Stimulated activated CD8-positive, alpha-beta memory T cell treated with anti-CD3 and anti-CD28 coated beads, Interleukin-7, amount 100 ng/mL, for 48 hours (primary cell): ENCODE results near the gene CRAT.

Experiments
- DNase-seq, 2 donors: peaks; one replicate each; pipeline ENCODE4 v3.0.0-alpha.2; 2020; ENCODE audit warnings: low read depth in 1 of 2; ENCODE audit errors: extremely low read depth in 1 of 2

The CRAT gene

DNA sequence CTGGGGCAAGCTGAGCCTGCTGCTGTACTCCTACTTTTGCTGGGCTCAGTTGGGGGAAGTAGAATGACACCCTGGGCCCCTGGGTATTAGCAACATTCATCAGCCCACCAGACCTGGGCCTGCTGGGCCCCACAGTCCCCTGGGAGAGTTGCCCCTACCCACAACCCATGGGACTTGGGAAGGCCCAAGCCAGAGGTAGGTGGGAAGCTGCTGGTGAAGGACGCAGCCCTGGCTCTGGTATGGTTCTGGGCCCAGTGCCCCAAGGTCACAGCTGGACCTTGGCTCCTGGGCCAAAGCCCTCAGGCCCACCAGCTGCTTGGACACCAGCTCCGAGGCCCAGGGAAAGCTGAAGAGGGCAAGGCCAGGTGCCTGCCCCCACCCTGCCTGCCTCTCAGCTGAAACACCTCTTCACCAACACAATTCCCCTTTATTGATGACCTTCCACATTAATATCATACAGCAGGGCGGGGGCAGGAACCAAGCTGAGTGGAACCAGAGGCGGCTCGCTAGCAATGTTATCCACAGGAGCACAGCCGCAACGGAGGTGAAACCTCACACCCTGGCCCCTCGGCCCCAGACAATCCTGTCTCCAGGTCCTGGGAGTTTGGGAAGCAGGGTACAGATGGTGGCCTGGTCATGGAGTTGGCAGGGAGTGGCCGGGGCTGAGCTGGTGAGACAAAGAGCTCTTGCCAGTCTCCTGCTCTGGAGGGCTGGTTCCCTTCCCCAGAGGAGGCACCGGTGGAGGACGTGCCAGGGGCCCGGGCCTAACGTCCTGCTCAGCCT lies 16.0 kb downstream of the CRAT start:
- no peak for DNase-seq

- DNase-seq: no peak
Measured at GRCh38 chr9:129093602-129094386, 16.8 kb downstream of the CRAT start.

DNA sequence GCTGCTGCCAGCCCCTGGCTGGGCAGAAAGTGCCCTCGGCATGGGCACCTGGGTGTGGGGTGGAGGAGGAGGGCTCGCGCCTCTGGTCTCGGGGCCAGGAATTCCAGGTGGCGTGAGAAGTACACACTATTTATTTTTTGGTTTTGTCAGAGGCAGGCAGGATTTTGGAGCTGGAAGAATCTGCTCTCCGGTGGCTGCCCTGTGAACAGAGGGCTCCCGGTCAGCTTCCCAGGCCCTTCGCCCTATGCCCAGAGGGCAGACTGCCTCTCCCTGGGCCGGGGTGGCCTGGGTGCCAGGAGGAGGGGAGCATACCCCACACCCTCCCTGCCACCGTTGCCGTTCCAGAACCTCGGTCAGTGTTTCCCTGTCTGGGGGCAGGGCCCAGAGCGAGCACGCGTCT lies 21.3 kb downstream of the CRAT start:
- no peak for DNase-seq

- DNase-seq: no peak
Measured at GRCh38 chr9:129084087-129084486, 26.5 kb downstream of the CRAT start.

DNA sequence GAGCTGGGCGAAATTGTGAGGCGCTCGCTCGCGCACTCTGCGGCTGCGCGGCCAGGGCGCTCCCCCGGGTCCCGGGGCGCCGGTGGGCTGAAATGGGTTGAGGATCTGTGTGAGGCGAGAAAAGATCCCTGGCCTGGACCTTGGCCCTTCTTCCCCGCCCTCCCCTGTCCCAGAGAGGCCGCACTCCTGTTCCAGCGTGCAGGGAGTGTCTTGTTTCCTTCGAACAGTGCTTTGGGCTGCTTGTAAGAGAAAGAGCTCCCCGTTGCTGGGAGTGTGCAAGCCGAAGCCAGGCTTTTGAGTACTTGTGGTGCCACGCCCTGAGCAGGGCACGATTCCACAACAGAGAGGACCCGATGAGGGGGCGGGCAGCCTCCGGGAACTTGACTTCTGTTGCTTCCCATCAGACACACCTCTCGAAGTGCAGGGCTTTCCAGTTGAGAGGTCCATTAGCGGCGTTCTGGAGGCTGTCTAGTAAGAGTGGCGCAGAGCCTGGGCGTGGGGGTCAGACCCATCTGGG lies 29.1 kb downstream of the CRAT start:
- DNase-seq: no peak

- DNase-seq: peak; percentile 98
Measured at GRCh38 chr9:129080601-129081387, 29.8 kb downstream of the CRAT start, which contains the start of gene DOLPP1. Gene DOLPP1 (plus strand): TSS chr9:129081111. CDS start chr9:129081132, 21 bp downstream.

GRCh38 chr9:129080298-129080600 lies 30.3 kb downstream of the CRAT start:
- no peak for DNase-seq

DNA sequence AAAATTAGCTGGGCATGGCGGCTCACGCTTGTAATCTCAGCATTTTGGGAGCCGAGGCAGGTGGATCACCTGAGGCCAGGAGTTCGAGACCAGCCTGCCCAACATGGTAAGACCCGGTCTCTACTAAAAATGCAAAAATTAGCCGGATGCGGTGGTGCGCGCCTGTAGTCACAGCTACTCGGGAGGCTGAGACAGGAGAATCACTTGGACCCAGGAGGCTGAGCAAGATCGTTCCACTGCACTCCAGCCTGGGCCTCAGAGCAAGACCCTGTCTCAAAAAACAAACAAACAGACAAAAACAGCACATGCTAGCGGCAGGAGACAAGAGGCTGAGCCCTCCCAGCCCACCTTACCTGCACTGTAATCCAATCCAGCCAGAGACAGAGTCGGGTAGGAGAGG lies 30.8 kb downstream of the CRAT start:
- no peak for DNase-seq

DNA sequence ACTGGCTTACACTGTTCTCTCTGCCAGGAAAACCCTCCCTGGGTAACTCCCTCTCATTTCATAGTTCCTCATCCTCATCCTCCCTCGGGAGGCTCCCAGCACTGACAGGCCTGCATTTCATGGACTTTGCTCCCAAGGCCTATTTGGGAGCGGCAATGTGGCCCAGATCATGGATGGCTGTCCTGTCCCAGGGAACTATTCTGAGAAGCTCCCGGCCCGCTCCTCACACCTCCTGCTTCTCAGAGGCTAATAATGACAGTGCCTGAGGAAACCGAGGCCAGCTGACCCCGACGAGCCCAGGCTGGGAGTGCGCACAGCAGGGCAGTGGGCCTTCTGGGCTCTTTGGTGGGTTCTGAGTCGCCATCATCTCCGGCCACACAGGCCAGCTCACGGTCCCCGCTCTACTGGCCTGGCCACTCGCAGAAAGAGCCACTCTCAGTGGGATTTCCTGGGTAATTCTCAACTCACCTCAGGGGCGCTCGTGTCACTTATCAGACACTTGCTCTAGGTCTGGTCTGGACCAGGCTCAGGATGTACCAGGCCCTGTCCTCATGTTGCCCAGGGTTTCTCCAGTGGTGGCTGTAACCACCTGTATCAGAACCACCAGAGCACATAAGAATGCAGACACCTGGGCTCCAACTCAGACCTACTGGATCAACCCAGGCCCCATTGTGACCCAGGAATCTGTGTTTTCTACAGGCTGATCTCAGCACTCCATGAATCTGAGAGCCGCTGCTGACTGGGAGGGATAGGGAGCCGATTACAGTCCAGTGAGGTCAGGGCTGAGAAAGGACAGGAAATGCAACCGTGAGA lies 31.7 kb downstream of the CRAT start:
- DNase-seq: no peak

GRCh38 chr9:129077236-129077635 lies 33.4 kb downstream of the CRAT start:
- no peak for DNase-seq

GRCh38 chr9:129076640-129077037 lies 34.0 kb downstream of the CRAT start:
- no peak for DNase-seq

DNA sequence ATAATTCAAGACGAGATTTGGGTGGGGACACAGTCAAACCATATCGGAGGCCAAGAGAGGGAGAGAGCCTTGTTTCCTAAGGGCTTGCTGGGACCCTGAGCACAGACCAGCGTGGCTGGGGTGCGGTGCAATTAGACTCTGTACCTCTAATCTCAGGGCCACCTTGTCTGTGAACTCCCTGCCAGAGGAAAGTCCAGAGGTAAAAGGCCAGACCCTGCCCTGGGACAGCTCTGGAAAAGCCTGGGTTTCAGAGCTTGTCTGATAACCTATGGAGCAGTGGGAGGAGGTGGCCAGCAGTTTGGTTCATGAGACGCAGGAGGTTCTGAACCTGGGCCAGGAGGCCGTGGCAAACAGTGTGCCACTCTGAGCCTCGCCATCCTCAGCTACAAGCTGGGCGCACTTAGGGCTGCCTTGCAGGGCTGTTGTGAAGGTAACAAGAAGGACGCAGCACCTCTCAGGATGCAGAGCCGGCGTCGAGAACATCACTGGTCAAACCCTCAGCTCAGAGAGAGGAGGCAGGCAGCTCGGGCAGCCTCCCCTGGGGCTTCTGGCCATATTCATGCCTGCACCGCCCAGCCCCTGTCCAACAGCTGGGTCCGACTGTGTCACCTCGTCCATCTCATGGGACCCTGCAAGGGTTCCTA lies 34.5 kb downstream of the CRAT start:
- no peak for DNase-seq

GRCh38 chr9:129074106-129074505 lies 36.5 kb downstream of the CRAT start:
- no peak for DNase-seq

GRCh38 chr9:129073404-129073803 lies 37.2 kb downstream of the CRAT start:
- DNase-seq: no peak

GRCh38 chr9:129072171-129072570 lies 38.4 kb downstream of the CRAT start:
- DNase-seq: no peak

- no peak for DNase-seq
Measured at GRCh38 chr9:129071526-129072126, 39.0 kb downstream of the CRAT start.

DNA sequence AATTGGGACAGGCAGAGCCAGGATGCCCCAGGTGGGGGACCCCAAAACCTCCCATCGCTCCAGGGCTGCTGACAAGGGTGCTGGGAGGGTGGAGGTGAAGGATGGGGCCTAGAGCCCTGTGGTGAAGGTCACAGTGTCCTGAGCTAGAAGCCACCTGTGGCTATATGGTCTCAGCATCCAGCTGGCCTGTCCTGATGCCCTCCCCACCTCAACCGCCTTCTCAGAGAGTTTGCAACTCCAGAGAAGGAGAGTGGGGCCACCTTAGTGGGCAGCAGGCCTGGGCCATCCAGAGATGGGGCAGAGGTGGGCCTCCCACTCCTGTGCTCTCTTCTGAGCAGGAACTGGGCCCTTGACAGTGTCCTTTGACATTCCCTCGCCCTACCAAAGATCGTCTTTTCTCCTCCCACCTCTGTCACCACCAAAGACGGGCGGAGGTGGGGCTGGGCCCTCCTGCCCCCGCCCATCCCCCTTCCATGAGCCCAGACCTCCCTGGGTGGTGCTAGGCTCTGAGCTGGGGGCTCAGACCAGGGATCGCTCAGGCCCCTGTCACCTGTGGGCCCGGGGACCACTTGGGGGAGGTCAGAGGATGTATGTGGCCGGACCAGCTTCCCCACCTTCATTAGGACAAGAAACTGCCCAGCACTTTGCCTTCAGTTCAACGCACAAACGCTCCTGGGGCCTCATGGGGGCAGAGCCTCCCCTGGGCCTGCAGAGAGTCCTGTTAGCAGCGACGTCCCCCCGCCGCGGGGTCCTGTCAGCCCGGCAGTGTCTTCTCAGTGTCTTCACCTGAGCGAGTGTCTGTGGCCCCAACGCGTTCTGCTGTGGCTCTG lies 39.7 kb downstream of the CRAT start:
- no peak for DNase-seq

DNA sequence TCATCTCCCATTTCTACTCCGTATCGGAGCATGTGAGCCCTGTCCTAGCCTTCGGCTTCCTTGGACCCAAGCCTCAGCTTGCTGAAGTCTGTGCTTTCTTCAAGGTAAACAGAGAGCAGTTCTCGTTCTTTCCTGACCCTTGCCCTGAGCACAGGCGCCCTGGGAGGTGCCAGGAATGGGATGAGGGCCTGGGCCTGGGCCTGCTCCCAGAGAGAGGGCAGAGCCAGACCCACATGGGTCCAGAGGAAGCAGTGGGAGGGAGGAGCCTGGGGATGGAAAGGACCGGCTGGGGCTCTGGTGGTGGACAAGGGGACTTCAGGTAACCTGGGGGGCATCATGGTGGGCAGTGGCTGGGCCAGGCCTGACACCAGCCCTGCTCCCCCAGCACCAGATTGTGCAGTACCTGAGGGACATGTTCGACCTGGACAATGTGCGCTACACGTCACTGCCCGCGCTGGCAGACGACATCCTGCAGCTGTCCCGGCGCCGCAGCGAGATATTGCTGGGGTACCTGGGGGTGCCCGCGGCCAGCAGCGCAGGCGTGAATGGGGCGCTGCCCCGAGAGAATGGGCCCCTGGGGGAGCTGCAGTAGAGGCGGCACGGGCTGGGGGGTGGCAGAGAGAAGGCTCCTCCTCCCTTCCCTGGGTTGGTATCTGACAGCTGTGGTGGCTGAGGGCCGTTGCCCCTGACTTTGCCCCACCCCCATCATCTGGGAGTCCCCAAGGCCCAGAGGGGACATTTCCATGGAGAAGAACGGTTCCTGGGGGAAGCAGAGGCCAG lies 40.5 kb downstream of the CRAT start:
- no peak for DNase-seq
